A549 (cell line): Measurements from ENCODE around the gene PLCB1. TPM values are rescaled to one million over a fixed set of nuclear protein-coding genes. Genes with fewer than 3 reads are reported as not detected.

Experiments
- ATAC-seq, 2 experiments: fragments of 200-7000 bp in 1 of 2; fragments of >200 bp in 1 of 2; cut with Nextera tagmentation in 1 of 2; cut with Tn5 transposase in 1 of 2; 3 replicates each; pipeline versions ENCODE4 v1.8.0 to v1.9.1; 2018 to 2020; ENCODE audit warnings: mild to moderate bottlenecking in 1 of 2, moderate library complexity in 1 of 2
- CTCF ChIA-PET: fragments of 300-600 bp; sonication (Branson Sonifier 250); formaldehyde crosslinking; extraction: SDS; loops from one replicate; lab custom pipeline; 2021; ENCODE audit warnings: antibody characterized with exemption, inconsistent platforms; lab: Yijun Ruan, JAX
- POLR2A ChIA-PET: fragments of 350-600 bp; formaldehyde crosslinking; extraction: SDS; loops from one replicate; lab custom pipeline; 2021; ENCODE audit warnings: antibody characterized with exemption, inconsistent platforms; lab: Yijun Ruan, JAX
- DNase-seq, 2 experiments: peaks; one replicate each; pipeline versions ENCODE4 v3.0.0 to v3.0.0-alpha.2; 2011 to 2016; ENCODE audit warnings: low read depth in 1 of 2, low spot score in 1 of 2
- FAIRE-seq: peaks from 2 replicates; lab custom pipeline; 2011; peaks lifted over from hg19 to GRCh38; lab: Jason Lieb, UNC
- H3K27ac ChIP-seq, 2 experiments: fragments of >200 bp; sonication (Bioruptor Twin); formaldehyde crosslinking; 3 replicates each; pipeline ENCODE4 v1.5.1; 2016 to 2017
- H3K4me1 ChIP-seq: fragments of >200 bp; sonication (Bioruptor Twin); formaldehyde crosslinking; 3 replicates; pipeline ENCODE4 v1.6.1; 2016
- H3K4me2 ChIP-seq: fragments of >200 bp; sonication (Bioruptor Twin); formaldehyde crosslinking; 3 replicates; pipeline ENCODE4 v1.6.1; 2016
- H3K4me3 ChIP-seq: fragments of >200 bp; sonication (Bioruptor Twin); formaldehyde crosslinking; 3 replicates; pipeline ENCODE4 v1.5.1; 2016
- H3K9me3 ChIP-seq: fragments of >200 bp; sonication (Bioruptor Twin); formaldehyde crosslinking; 3 replicates; pipeline ENCODE4 v1.6.1; 2016
- CEBPB ChIP-seq, 2 experiments: fragments of >200 bp in 1 of 2; sonication (Bioruptor Twin) in 1 of 2; formaldehyde crosslinking in 1 of 2; IDR thresholded peaks; 2 replicates each; pipeline ENCODE4 v1.6.1; 2012 to 2016
- CHD2 ChIP-seq: fragments of 150-350 bp; IDR thresholded peaks from 2 replicates; pipeline ENCODE4 v1.6.1; 2014; ENCODE audit warnings: low read length; ENCODE audit not compliant: partially characterized antibody
- E2F6 ChIP-seq: IDR thresholded peaks from 2 replicates; pipeline ENCODE4 v1.6.1; 2012; ENCODE audit warnings: low read depth, borderline replicate concordance
- EHMT2 ChIP-seq: fragments of 200-600 bp; sonication (generic); IDR thresholded peaks from 2 replicates; pipeline ENCODE4 v1.6.1; 2016; ENCODE audit warnings: antibody characterized with exemption, low read depth, mild to moderate bottlenecking, moderate library complexity
- FOSL2 ChIP-seq, 2 experiments: fragments of 450-650 bp in 1 of 2; fragments of >200 bp in 1 of 2; sonication (Bioruptor Twin) in 1 of 2; formaldehyde crosslinking; IDR thresholded peaks; 2 replicates each; pipeline versions ENCODE4 v1.5.0 to v1.6.1; 2016 to 2020; ENCODE audit warnings: mild to moderate bottlenecking in 1 of 2, moderate library complexity in 1 of 2
- FOXS1 ChIP-seq: fragments of 250-450 bp; sonication (Bioruptor Pico); IDR thresholded peaks from 2 replicates; pipeline ENCODE4 v1.5.0; 2020; ENCODE audit warnings: mild to moderate bottlenecking, moderate library complexity
- HDAC2 ChIP-seq: fragments of 200-600 bp; sonication (generic); IDR thresholded peaks from 2 replicates; pipeline ENCODE4 v1.6.1; 2016
- MYC ChIP-seq: IDR thresholded peaks from 2 replicates; pipeline ENCODE4 v1.6.1; 2012; ENCODE audit warnings: mild to moderate bottlenecking, inconsistent platforms, low read length, improper control_type of control experiment, borderline replicate concordance
- NFE2L2 ChIP-seq: fragments of 150-350 bp; conservative IDR thresholded peaks from 2 replicates; pipeline ENCODE4 v1.6.1; 2014; ENCODE audit warnings: low read length
- NR3C1 ChIP-seq: fragments of >200 bp; sonication (Bioruptor Twin); formaldehyde crosslinking; IDR thresholded peaks from 3 replicates; pipeline ENCODE4 v1.6.1; 2017
- POLR2A ChIP-seq: IDR thresholded peaks from 2 replicates; pipeline ENCODE4 v1.6.1; 2012; ENCODE audit warnings: mild to moderate bottlenecking, low read length
- RARB ChIP-seq: fragments of 250-450 bp; sonication (Bioruptor Pico); IDR thresholded peaks from 2 replicates; pipeline ENCODE4 v1.8.0; 2021; ENCODE audit warnings: mild to moderate bottlenecking, moderate library complexity
- RCOR1 ChIP-seq: fragments of 150-350 bp; IDR thresholded peaks from 2 replicates; pipeline ENCODE4 v1.6.1; 2014; ENCODE audit warnings: antibody characterized with exemption, low read length, low read depth
- SMC3 ChIP-seq: fragments of >200 bp; sonication (Bioruptor Twin); formaldehyde crosslinking; IDR thresholded peaks from 3 replicates; pipeline ENCODE4 v1.6.1; 2018; ENCODE audit warnings: inconsistent platforms
- SREBF2 ChIP-seq: fragments of 450-650 bp; IDR thresholded peaks from 2 replicates; pipeline ENCODE4 v1.6.1; 2014; ENCODE audit warnings: mild to moderate bottlenecking, moderate library complexity
- TP53 ChIP-seq: fragments of 250-450 bp; sonication (Bioruptor Pico); IDR thresholded peaks from 2 replicates; pipeline ENCODE4 v1.5.0; 2021; ENCODE audit warnings: mild to moderate bottlenecking, moderate library complexity
- ZC3H11A ChIP-seq: fragments of 450-650 bp; IDR thresholded peaks from 2 replicates; pipeline ENCODE4 v1.6.1; 2014; ENCODE audit warnings: antibody characterized with exemption, mild to moderate bottlenecking
- ZFP36 ChIP-seq: fragments of 450-650 bp; IDR thresholded peaks from 2 replicates; pipeline ENCODE4 v1.6.1; 2014; ENCODE audit warnings: borderline replicate concordance; ENCODE audit not compliant: partially characterized antibody
- ZNF302 ChIP-seq: fragments of 250-450 bp; sonication (Bioruptor Pico); IDR thresholded peaks from 2 replicates; pipeline ENCODE4 v1.9.0; 2021; ENCODE audit warnings: inconsistent platforms, mild to moderate bottlenecking, moderate library complexity
- whole genome bisulfite sequencing: methylation state at CpG from one replicate; pipeline ENCODE4 v1.1.6; 2017; ENCODE audit errors: missing lambda C conversion rate; 5-methylcytosine and 5-hydroxymethylcytosine counted together
- polyA plus RNA-seq, 4 experiments: library from polyadenylated mRNA; depleted of rRNA in 3 of 4; stranded (reverse); fragments of >200 nt; fragmentation: RNase III in 1 of 4; extraction: RNeasy Plus Mini Kit Qiagen cat#74134 plus additional on column Dnase treatment in 1 of 4; gene quantifications; 2 replicates in 3 of 4; 3 replicates in 1 of 4; pipeline ENCODE4 v1.2.3, GENCODE V29; 2011 to 2017
- TF ChIP-seq, protein P1 (sequence below): fragments of >200 bp; sonication (Bioruptor Twin); formaldehyde crosslinking; IDR thresholded peaks from 3 replicates; pipeline ENCODE4 v1.6.1; 2016
- TF ChIP-seq, protein P2 (sequence below): fragments of >200 bp; sonication (Bioruptor Twin); formaldehyde crosslinking; IDR thresholded peaks from 3 replicates; pipeline ENCODE4 v1.5.1; 2016
- TF ChIP-seq, protein P3 (sequence below): fragments of >200 bp; sonication (Bioruptor Twin); formaldehyde crosslinking; IDR thresholded peaks from 2 replicates; pipeline ENCODE4 v1.6.1; 2016
- TF ChIP-seq, protein P4 (sequence below): fragments of 150-350 bp; IDR thresholded peaks from 2 replicates; pipeline ENCODE4 v1.6.1; 2014; ENCODE audit warnings: low read depth, mild to moderate bottlenecking, low read length

PLCB1 gene
- polyA plus RNA-seq, 2 of the 4 experiments (the other 2 are of a cell fraction): 0.97 to 6.3 TPM

GRCh38 chr20:8880085-8880853 lies 748.2 kb downstream of the PLCB1 start (continued):
- no peak for TF ChIP-seq SMC3
- no peak for TF ChIP-seq SREBF2
- TF ChIP-seq, protein P1, sequence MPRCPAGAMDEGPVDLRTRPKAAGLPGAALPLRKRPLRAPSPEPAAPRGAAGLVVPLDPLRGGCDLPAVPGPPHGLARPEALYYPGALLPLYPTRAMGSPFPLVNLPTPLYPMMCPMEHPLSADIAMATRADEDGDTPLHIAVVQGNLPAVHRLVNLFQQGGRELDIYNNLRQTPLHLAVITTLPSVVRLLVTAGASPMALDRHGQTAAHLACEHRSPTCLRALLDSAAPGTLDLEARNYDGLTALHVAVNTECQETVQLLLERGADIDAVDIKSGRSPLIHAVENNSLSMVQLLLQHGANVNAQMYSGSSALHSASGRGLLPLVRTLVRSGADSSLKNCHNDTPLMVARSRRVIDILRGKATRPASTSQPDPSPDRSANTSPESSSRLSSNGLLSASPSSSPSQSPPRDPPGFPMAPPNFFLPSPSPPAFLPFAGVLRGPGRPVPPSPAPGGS: no peak
- no peak for TF ChIP-seq RCOR1
- no peak for TF ChIP-seq NR3C1
- TF ChIP-seq POLR2A: no peak
- TF ChIP-seq, protein P2, sequence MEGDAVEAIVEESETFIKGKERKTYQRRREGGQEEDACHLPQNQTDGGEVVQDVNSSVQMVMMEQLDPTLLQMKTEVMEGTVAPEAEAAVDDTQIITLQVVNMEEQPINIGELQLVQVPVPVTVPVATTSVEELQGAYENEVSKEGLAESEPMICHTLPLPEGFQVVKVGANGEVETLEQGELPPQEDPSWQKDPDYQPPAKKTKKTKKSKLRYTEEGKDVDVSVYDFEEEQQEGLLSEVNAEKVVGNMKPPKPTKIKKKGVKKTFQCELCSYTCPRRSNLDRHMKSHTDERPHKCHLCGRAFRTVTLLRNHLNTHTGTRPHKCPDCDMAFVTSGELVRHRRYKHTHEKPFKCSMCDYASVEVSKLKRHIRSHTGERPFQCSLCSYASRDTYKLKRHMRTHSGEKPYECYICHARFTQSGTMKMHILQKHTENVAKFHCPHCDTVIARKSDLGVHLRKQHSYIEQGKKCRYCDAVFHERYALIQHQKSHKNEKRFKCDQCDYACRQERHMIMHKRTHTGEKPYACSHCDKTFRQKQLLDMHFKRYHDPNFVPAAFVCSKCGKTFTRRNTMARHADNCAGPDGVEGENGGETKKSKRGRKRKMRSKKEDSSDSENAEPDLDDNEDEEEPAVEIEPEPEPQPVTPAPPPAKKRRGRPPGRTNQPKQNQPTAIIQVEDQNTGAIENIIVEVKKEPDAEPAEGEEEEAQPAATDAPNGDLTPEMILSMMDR: no peak

DNA sequence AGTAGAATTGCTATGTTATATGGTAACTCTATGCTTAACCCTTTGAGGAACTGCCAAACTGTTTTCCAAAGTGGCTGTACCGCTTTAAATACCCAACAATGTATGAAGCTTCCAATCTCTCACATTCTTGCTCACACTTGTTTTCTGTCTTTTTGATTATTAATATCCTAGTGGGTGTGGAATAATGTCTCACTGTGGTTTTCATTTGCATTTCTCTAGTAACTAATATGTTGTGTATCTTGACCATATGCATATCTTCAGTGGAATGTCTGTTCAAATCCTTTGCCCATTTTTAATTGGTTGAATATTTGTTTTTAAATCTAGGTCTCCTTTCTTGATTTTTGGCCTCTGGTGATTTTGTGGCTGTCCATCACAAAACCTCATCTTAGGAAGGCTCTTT lies 759.0 kb downstream of the PLCB1 start:
- CTCF ChIA-PET: no interaction called here
- WGBS: 81% methylated on average over 1 of the region's 1 CpG
- TF ChIP-seq NFE2L2 (no peak), FOSL2 (IDR thresholded peaks at IDR 0.05) (no peak), FOSL2 (CRISPR knock-in tag; IDR thresholded peaks at IDR 0.05) (no peak), E2F6 (no peak), CEBPB (IDR thresholded peaks at IDR 0.05) (no peak), MYC (no peak), TP53 (CRISPR knock-in tag) (no peak), POLR2A (no peak), ZFP36 (no peak), FOXS1 (CRISPR knock-in tag) (no peak), ZNF302 (CRISPR knock-in tag) (no peak), ZC3H11A (no peak), NR3C1 (no peak), CHD2 (no peak), RARB (CRISPR knock-in tag) (no peak), HDAC2 (no peak), EHMT2 (no peak)
- TF ChIP-seq, protein P3, sequence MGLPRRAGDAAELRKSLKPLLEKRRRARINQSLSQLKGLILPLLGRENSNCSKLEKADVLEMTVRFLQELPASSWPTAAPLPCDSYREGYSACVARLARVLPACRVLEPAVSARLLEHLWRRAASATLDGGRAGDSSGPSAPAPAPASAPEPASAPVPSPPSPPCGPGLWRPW: no peak
- TF ChIP-seq, protein P1: no peak
- TF ChIP-seq, protein P4, sequence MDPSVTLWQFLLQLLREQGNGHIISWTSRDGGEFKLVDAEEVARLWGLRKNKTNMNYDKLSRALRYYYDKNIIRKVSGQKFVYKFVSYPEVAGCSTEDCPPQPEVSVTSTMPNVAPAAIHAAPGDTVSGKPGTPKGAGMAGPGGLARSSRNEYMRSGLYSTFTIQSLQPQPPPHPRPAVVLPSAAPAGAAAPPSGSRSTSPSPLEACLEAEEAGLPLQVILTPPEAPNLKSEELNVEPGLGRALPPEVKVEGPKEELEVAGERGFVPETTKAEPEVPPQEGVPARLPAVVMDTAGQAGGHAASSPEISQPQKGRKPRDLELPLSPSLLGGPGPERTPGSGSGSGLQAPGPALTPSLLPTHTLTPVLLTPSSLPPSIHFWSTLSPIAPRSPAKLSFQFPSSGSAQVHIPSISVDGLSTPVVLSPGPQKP: no peak
- TF ChIP-seq, all 56 proteins: peak for 0
- DNase-seq (no peak), ATAC-seq (no peak), FAIRE-seq (no peak)
- Histone ChIP-seq H3K4me2 (no peak overlapping the region), H3K27ac (no peak overlapping the region), H3K9me3 (peaks cover 31% of the 10 kb centered on the region), H3K4me3 (no peak overlapping the region), H3K4me1 (no peaks in the 10 kb centered on the region)
- POLR2A ChIA-PET: no interaction called here
